Fibroblast of the aortic adventitia (primary cell): Measurements from ENCODE around the gene UVSSA. TPM values are rescaled to one million over a fixed set of nuclear protein-coding genes. Genes with fewer than 3 reads are reported as not detected.

Source experiments
- DNase-seq: peaks from one replicate; pipeline ENCODE4 v3.0.0-alpha.2; 2010; ENCODE audit warnings: low read depth
- H3K4me3 ChIP-seq: 2 replicates; pipeline ENCODE4 v1.5.1; 2011; ENCODE audit warnings: low read depth, mild to moderate bottlenecking, control low read depth, low read length, moderate library complexity
- CTCF ChIP-seq: IDR thresholded peaks from 2 replicates; pipeline ENCODE4 v1.5.1; 2011; ENCODE audit warnings: mild to moderate bottlenecking, low read length, control low read depth, inconsistent platforms; ENCODE audit not compliant: insufficient read depth
- total RNA-seq: library from RNA; depleted of rRNA; stranded (reverse); fragments of >200 nt; gene quantifications from 2 replicates; pipeline ENCODE4 v1.2.3, GENCODE V29; 2012; ENCODE audit warnings: low replicate concordance

UVSSA gene
- total RNA-seq, 1 donor, result 8.7 TPM

DNA sequence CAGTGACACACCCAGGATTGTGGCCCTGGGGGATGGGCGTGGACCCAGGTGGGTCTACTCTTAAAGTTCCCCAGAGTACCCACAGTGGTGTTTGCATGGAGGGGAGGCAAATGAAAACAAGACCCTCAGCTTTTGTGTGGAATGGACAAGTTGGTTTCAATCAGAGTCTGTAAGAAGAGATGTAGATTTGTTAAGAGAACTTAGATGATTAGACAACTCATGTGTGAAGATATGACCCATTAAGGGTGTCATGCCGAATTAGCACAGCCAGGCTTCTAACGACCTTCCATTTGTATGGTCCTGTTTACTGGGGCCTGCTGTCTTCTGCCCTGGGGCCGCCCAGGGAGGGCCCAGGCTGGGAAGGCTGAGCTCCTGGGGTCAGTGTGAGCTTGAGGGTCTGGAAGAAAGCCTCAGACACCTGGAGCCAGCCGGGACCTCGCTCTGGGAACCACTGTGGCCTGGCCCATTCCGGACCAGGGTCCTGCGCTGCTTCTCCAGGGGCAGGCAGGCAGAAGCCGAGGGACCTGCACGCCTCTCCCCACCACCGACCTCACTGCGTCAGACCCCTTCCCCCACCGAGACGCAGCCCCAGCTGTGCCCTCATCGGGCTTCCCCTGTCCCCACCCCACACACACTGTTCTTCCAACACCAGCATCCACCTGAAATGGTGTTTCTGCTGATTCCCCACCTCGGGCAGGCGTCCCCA lies 20.4 kb downstream of the UVSSA start:
- no peak for TF ChIP-seq CTCF
- no peak overlapping the region for H3K4me3 ChIP-seq
- no peak for DNase-seq

- no peak overlapping the region for H3K4me3 ChIP-seq
- no peak for TF ChIP-seq CTCF
- no peak for DNase-seq
Observed at GRCh38 chr4:1367936-1368289, 20.9 kb downstream of the UVSSA start.

DNA sequence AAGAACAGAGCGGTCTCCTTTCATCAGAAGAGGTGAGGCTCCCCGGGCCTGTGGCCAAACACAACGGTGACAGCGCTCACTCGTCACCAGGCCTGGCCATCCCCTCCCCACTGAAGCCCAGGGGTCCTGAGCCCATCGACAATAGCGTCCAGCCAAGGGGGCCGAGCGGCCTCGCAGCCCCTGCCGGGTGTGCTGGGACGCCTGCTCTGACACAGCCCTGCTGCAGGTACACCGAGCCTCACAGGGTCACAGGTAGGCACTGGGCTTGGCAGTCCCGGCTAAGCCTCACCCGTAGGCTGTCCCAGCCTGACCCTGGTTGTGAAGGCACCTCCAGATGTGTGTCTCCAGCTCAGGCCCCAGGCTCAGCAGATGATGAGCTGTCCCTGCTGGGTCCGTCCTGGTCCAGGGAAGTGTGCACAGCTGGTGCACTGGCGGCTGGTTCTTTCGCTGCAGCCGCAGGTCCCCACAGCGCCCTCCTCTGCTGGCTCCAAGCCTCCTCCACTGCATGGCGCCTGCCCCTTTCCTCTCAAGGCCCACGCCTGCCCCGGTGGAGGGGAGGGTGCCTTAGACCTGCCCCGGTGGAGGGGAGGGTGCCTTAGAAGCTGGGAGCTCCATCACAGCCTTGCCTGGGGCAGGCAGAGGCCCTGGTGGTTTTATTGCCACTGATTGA lies 21.5 kb downstream of the UVSSA start:
- DNase-seq, result no peak
- no peak overlapping the region for H3K4me3 ChIP-seq
- TF ChIP-seq CTCF, result no peak

DNA sequence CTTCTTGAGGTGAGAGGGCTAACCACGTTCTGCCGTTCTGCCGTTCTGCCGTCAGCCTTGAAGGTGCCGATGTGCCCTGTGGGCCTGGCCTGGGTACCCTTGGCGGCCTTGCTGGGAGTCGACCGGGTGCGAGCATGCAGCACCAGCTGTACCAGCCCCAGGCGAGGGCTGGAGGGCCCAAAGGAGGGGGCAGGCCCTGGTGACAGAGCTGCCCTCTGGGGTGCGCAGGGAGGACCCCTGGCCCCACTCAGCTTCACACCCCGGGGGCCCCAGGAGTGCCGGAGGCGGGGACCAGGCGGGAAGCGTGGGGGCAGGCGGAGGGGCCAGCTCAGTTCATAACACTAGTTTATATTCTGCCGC lies 22.1 kb downstream of the UVSSA start:
- DNase-seq, result no peak
- TF ChIP-seq CTCF, result no peak
- no peak overlapping the region for H3K4me3 ChIP-seq

DNA sequence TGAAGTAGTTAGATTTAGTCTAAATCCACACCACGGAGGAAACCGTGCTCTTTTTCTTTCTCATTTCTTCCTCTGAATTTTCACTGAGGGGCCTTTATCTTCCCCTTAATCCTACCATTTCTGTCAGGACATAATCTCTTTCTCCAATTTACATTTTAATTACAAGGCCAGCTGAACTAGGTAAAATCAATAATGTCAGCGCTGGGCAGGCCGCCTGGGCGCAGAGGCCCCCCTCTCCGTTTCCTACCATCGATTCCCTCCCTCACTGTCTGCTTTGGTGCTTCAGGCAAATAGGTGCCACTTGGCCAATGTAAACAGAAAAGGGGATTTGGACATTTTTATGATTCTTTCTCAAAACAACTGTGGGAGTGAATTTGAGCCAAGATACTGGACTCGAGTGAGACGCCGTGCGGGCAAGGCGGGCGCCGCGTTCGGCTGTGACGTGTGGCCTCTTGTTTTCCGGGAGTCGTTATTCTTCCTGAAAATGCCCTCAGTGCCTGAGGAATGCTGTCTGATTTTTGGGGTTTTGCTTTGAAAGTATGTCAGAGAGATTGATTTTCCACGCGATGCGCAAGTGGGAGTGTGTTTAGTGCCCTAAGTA lies 22.6 kb downstream of the UVSSA start:
- no peak overlapping the region for H3K4me3 ChIP-seq
- no peak for DNase-seq
- no peak for TF ChIP-seq CTCF

DNA sequence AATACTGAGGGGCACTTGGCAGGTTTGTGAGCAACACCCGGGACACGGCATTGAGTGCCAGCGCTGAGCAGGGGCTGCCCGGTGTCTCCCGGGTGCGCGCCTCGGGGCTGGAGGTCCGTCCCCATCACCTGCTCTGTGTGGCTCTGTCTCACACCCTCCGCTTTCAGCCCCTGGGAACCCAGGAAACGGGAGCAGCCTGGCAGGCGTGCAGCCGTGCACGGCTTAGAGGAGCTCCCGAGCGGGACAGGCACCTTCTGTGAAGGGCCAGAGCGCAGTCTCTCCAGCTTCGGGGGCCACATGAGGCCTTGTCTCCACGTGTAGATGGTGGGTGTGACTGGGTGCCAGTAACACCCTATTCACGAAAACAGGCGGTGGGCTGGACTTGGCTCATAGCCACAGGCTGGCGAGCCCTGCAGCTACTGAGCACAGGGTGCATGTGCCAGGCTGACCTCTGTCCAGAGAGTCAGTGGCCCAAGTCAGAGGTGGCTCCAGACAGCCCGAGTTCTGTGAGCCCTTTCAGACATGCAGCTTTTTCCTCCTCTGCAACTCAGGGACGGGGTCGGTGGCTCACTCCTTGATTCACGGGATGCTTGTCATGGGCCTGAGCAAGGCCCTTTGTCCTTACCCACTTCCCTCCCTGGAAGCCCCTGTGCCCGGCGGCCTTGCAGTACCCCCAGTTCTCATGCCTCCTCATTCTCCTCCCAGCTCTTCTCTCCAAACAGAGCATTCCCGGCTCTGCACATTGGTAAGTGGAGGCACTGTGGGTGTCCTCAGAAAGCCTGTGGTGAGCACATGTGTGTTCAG lies 23.5 kb downstream of the UVSSA start:
- H3K4me3 ChIP-seq, result no peak overlapping the region
- DNase-seq, result no peak
- no peak for TF ChIP-seq CTCF
